GM18867 (cell line): ENCODE measurements around the gene DUSP1.

Experiments
- ATAC-seq: cut with Tn5 transposase; IDR thresholded peaks from one replicate; pipeline ENCODE4 v1.9.1; 2021; ENCODE audit warnings: mild to moderate bottlenecking, moderate library complexity; ENCODE audit not compliant: unreplicated experiment

The DUSP1 gene

GRCh38 chr5:172745838-172746237 is 25.2 kb downstream of the DUSP1 start:
- no peak for ATAC-seq

GRCh38 chr5:172745406-172745805 is 25.6 kb downstream of the DUSP1 start:
- ATAC-seq = no peak

DNA sequence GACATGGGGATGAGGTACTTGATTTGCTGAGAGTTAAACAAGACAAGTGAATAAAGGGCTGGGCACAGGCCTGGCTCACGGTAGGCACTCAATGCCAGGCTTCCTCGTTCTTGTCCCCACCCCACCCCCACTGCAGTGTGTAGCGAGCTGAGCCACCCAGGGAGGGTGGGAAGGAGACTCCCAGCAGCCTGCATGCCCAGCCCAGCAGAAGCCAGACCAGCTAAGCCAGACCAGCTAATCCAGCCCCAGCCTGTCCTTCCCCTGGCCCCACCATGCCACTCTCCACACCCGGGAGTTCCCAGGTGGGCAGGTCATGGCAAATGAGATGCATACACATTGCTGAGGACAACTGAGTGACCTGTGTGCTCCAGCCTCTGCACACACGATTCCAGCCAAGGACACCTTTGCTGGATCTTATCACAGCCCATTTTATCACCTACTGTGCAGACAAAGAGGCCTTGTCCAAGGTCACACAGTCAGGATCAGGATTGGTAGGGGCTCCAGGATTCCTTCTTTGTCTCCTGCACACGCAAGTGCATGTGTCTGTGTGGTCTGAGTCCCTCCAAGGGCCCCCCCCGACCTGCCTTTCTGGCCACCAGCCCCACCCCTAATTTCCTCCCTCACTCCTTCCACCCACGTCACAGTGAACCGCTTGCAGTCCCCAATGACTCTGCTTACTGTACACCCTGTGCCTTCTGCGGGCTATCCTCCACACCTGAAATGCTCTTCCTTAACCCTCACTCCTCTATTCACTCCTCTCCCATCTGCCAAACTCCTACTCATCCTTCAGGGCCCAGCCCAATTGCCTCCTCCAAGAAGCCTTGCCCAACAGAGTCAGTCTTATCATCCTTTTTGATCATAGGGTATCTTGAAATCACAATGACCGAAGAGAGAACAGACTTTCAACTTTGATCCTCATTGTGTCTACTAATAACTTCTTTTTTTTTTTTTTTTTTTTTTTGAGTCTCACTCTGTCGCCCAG is 26.6 kb downstream of the DUSP1 start:
- ATAC-seq = no peak

GRCh38 chr5:172743112-172743959 is 27.7 kb downstream of the DUSP1 start:
- ATAC-seq = no peak

DNA sequence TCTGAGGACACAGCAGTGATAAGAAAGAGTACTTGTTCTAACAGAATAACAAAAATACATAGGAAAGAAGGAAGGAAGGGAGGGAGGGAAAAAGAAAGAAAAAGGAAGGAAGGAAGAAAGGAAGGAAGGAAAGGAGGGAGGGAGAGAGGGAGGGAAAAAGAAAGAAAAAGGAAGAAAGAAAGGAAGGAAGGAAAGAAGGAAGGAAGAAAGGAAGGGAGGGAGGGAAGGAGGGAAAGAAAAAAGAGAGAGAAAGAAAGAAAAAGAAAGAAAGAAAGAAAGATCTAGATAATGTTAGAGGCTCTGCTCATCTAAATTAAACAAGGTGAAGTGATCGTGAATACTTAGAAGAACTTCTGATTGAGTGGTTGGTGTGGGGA is 29.8 kb downstream of the DUSP1 start:
- ATAC-seq = no peak

DNA sequence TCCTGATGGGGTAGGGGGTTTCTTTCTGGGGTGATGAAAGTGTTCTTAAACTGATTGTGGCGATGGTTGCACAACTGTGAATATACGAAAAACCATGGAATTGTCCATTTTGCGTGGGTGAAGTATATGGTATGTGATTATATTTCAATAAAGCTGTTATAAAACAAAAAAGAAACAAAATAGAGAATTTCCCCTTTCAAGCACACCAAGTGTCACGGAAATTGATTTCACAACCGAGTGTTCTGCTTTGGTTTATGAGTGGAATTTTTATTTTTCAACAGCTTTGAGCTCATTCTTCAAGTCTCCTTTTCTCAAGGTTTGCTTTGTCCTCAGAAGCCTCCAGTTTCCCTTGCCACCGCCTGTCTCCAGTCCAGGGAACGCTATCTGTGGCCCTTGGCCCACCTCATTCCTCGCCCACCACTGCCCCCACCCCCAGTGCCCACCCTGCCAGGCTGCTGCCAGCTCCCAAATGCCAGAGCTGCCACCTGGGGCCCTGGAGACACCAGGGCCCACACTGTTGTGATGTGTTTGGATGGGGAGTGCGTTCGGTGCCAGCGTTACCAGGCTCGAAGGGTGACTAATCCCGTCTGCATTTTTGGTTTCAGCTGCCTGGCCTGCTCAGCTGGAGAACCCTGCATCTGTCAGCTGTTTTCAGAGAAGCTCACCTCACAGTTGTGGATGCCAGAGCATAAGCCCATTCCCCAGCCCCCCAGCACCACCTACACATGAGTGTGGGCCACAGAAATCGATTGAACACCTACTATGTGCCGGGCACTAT is 30.4 kb downstream of the DUSP1 start:
- ATAC-seq = no peak

- no peak for ATAC-seq
These were observed 31.6 kb downstream of the DUSP1 start for GRCh38 chr5:172739375-172739774.

DNA sequence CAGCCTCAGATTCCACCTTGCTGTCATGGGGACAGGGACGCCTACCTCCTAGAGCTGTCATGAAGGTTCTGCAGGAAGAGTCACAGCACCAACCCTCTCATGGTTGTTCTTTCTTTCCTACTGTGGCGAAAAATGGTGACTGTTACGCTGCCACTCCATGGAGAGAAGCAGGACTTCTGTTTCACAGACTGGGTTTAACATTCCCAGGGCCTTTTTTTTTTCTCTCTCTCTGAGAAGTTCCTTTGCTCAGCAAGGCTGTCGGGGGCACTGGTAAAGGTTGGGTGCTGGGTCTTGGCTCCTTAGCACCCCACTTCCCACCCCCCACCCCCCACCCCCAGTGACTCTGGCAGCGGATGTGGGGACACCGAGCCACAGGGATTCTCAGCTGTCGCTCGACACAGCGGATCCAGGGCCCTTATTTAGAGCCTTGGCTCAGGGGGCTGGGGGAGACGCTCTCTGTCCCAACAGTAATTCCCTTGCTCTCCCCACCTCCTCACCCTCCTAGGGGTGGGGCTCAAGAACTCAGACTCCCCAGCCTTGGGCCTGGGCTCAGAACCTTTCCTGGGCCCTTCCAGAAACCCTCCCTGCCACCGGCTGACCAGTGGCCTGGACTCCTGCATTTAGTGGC is 34.4 kb downstream of the DUSP1 start:
- ATAC-seq = no peak

- no peak for ATAC-seq
These were observed 35.7 kb downstream of the DUSP1 start for GRCh38 chr5:172735141-172735831.

DNA sequence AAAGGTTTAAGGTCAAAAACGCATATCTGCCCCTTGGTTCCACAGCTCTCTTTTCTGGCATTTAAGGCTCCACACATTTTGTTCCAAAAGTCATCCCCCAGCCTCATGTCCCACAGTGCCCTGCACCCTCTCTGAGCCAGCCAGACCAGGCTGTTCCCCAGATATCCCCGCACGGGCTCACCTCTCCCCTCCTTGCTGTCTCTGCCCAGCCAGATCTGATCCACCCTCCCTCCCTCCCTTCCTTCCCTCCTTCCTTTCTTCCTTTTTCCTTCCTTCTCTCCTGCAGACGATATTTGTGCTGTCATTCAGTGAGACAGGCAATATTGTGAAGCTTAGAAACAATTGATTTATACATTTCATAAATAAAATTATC is 37.0 kb downstream of the DUSP1 start:
- no peak for ATAC-seq

- no peak for ATAC-seq
These were observed 37.6 kb downstream of the DUSP1 start for GRCh38 chr5:172733131-172733973.

DNA sequence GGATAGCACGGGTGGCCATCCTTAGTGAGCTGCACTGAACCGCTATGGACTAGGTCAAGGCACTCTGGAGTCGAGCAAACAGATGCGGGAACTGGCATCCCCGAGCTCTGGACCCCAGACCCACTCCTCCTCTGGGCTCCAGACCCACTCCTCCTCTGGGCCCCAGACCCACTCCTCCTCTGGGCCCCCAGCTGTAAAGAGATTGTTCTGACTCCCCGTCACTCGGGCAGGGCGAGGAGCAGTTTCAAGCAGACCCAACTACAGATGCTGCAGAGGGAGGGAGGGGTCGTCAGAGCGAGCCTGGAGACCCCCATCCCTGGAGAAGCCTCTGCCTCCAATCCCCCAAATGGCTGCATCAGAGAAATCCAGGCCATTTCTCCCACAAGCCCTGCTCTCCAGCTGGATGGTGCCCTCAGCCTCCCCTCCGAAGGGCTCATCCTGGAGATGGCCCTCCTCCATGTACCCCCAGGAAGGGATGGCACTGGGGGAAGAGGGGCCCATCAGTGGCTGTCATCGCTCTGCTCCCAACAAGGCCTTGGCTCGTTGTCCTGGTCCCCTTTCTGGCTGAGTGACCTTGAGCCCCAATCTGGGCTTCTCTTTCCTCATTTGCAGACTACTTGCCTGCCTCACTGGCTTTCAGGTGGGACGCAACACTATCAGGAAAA is 38.7 kb downstream of the DUSP1 start:
- ATAC-seq = no peak

DNA sequence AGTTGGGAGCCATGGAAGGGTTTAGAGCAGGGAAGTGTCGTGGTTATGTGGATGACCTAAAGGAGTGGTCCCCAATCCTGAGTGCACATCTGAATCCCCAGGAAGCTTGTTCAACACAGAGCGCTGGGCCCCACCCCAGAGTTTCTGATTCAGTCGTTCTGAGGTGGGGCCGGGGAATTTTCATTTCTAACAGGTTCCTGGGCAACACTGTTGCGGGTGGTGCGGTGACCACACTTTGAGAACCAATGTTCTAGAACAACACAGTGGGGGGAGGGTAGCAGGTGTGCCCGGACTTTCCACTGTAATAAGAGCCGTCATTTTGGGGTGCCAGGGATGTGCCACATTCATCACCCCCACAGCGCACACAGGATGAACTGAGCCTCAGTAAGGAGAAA is 39.3 kb downstream of the DUSP1 start:
- ATAC-seq = no peak

- no peak for ATAC-seq
These were observed 39.9 kb downstream of the DUSP1 start for GRCh38 chr5:172730981-172731679.

DNA sequence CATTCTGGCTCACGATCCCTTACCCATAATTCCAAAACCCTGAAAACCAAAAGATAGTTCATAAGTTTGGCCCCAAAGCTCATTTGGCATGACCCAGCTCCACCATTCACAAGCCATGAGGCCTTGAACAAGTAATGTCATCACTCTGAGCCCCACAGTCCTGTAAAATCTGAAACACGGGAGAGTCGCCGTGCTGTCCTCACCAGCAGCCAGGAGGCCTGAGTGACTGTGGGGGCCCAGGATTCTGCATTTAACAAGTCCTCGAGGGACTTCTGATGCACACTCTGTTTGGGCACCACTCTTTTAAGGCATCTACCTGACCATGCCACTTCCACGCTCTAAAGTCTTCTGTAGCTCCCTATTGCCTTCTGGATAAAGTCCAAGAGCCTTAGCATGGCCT is 40.8 kb downstream of the DUSP1 start:
- ATAC-seq = no peak

DNA sequence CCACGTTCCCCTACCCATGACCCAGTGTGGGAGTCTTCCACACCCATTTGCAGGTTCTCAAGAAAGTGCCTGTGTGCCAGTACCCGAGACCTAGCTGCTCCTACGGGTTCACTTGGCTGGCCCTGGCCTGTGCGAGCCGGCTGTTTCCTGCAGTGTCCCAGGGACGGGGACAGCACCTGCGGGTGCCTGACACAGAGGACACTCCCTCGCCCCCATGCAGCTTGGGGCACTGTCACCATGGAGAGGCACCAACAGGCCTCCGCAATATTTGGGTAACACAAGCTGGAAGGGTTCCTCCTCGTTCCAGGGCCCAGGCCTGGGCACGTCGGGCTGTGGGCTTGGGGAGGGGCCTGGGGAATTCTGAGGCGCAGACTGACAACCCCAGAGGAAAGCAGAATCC is 41.4 kb downstream of the DUSP1 start:
- no peak for ATAC-seq

DNA sequence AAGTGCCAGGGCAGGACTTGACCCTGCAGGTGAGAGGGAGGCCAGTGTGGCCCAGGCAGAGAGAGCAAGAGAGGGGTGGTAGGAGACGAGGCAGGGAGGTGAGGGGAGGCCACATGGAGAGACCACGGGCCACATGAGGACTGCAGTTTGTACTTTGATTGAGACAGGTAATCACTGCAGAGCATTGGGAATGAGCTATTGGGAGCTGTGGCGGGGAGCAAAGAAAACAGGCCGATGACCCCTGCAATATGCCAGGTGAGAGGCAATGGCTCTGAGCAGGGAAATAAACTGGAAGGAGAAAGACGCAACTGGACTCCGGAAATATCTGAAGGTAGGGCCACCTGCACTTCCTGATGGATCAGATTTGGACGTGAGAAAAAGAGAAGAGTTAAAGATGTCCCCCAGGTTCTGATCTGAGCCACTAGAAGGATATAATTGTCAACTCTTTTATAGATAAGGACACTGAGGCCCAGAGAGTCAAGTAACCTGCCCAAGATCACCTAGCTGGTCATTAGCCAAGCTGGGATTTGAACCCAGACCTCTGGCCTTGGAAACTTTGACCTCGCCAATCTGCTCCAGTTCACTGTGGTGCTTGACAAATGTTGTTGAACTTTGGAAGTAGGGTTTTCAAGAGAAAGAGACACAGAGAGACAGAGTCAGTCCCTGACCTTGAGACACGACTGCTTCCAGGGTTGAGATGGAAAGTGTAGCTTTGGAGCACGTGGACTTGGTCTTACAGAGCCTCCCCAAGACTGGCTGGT is 42.3 kb downstream of the DUSP1 start:
- no peak for ATAC-seq
